Heart left ventricle (tissue), 13 donors: ENCODE results near the gene DBR1.

Experiments
- CTCF ChIP-seq, 12 donors: fragments of 200-600 bp; sonication (generic) in 4 of 12; IDR thresholded peaks; one replicate each; pipeline versions ENCODE4 v1.5.0 to v1.8.0; 2018 to 2022; ENCODE audit warnings: antibody characterized with exemption in 12 of 12, mild to moderate bottlenecking in 5 of 12
- POLR2A ChIP-seq, 2 donors: fragments of 450-650 bp; IDR thresholded peaks; one replicate each; pipeline ENCODE4 v1.6.1; 2017; ENCODE audit warnings: antibody characterized with exemption in 2 of 2, mild to moderate bottlenecking in 2 of 2, moderate library complexity in 2 of 2
- donor health status: ischemic (EF 13 %, LVEDD 7.1; RV severe dilation, severe dysfunction).
- donor health status: DM: no; HTN: yes; CAD: no.
- donor health status: DM: no; HTN: no; CAD: no.
- donor health status: ischemic (EF 25% LVEDD 6.9; RV normal size, moderate dysfunction).
- donor health status: ischemic (EF 25% LVEDD 5.7; RV mildly dilated, moderate dysfunction).
- donor health status: ischemic (EF 35%, LVEDD 5.7; RV mildly dilated, moderate dysfunction).
- donor health status: nonischemic (EF 11% LVEDD 7.7; RV severe dilation, severe dysfunction).
- donor health status: DM: yes; HTN: yes; CAD: no.
- donor health status: PGD.
- donor health status: ischemic (EF 29% LVEDD 5.4; RV normal size, mild dysfunction).
- donor health status: nonischemic (EF 23%, LVEDD 6.1; RV moderate dilation, normal function).

GRCh38 chr3:138157743-138158142 is 17.0 kb downstream of the DBR1 start:
- TF ChIP-seq POLR2A (IDR thresholded peaks at IDR 0.05) (no peak), CTCF (IDR thresholded peaks at IDR 0.05) (no peak)
